KMS-11 (cell line): Measurements from ENCODE around the gene KIF12.

Source experiments
- H2AFZ ChIP-seq: fragments of 200-600 bp; sonication (generic); 2 replicates; pipeline ENCODE4 v1.6.1; 2016; ENCODE audit warnings: antibody characterized with exemption, mixed run types, low read depth
- H3K27ac ChIP-seq: fragments of 200-600 bp; sonication (generic); 2 replicates; pipeline ENCODE4 v1.6.1; 2016; ENCODE audit warnings: mild to moderate bottlenecking, mixed run types
- H3K27me3 ChIP-seq: fragments of 200-600 bp; sonication (generic); 2 replicates; pipeline ENCODE4 v1.6.1; 2017; ENCODE audit warnings: mild to moderate bottlenecking, low read depth, mixed run types, moderate library complexity; ENCODE audit not compliant: insufficient read depth
- H3K36me3 ChIP-seq: fragments of 200-600 bp; sonication (generic); 2 replicates; pipeline ENCODE4 v1.6.1; 2017; ENCODE audit warnings: mild to moderate bottlenecking, mixed run types; ENCODE audit not compliant: insufficient read depth
- H3K4me1 ChIP-seq: fragments of 200-600 bp; sonication (generic); 2 replicates; pipeline ENCODE4 v1.6.1; 2016; ENCODE audit warnings: mild to moderate bottlenecking, low read depth, mixed run types; ENCODE audit not compliant: poor library complexity, severe bottlenecking
- H3K4me2 ChIP-seq: fragments of 200-600 bp; sonication (generic); 2 replicates; pipeline ENCODE4 v1.7.0; 2016; ENCODE audit warnings: mild to moderate bottlenecking, mixed run types
- H3K4me3 ChIP-seq: fragments of 200-600 bp; sonication (generic); IDR thresholded peaks from 2 replicates; pipeline ENCODE4 v1.6.1; 2017; ENCODE audit warnings: low read depth, low read length, mixed read lengths; ENCODE audit not compliant: insufficient read depth
- H3K79me2 ChIP-seq: fragments of 200-600 bp; sonication (generic); 2 replicates; pipeline ENCODE4 v1.6.1; 2016; ENCODE audit warnings: low read depth, mixed run types; ENCODE audit not compliant: insufficient read depth
- H3K9ac ChIP-seq: fragments of 200-600 bp; sonication (generic); 2 replicates; pipeline ENCODE4 v1.6.1; 2016; ENCODE audit warnings: mild to moderate bottlenecking, mixed run types
- H4K20me1 ChIP-seq: fragments of 200-600 bp; sonication (generic); 2 replicates; pipeline ENCODE4 v1.6.1; 2016; ENCODE audit warnings: mild to moderate bottlenecking, mixed run types; ENCODE audit not compliant: insufficient read depth
- TF ChIP-seq, protein P1 (sequence below): fragments of 200-600 bp; sonication (generic); conservative IDR thresholded peaks from 2 replicates; pipeline ENCODE4 v1.6.1; 2017; ENCODE audit warnings: low read depth, mild to moderate bottlenecking, antibody characterized with exemption, low read length, moderate library complexity, mixed read lengths

The KIF12 gene

DNA sequence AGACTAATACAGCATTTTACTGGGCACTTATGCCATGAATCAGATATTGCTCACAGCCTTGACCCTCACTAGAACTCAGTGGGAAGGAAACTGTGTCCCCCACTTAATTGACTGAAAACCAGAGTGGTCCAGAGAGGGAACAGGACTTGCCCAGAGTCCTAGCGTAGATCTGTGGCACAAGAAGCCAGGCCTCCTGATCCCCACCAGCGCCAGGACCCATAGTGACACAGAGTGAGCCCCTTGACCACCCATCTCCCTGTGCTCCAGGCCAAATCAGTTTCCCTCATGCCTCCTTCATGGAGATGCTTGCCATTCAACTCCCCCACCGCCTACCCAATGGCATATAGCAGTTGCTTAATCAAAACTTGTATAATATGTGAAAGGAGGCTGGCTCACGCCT lies 8.3 kb downstream of the KIF12 start:
- H3K9ac ChIP-seq, result no peak overlapping the region
- no peak overlapping the region for H2AFZ ChIP-seq
- H3K4me2 ChIP-seq, result no peak overlapping the region
- no peaks in the 10 kb centered on the region for H3K27me3 ChIP-seq
- no peak overlapping the region for H3K4me3 ChIP-seq
- H4K20me1 ChIP-seq, result no peaks in the 10 kb centered on the region
- no peak overlapping the region for H3K27ac ChIP-seq
- TF ChIP-seq, protein P1, sequence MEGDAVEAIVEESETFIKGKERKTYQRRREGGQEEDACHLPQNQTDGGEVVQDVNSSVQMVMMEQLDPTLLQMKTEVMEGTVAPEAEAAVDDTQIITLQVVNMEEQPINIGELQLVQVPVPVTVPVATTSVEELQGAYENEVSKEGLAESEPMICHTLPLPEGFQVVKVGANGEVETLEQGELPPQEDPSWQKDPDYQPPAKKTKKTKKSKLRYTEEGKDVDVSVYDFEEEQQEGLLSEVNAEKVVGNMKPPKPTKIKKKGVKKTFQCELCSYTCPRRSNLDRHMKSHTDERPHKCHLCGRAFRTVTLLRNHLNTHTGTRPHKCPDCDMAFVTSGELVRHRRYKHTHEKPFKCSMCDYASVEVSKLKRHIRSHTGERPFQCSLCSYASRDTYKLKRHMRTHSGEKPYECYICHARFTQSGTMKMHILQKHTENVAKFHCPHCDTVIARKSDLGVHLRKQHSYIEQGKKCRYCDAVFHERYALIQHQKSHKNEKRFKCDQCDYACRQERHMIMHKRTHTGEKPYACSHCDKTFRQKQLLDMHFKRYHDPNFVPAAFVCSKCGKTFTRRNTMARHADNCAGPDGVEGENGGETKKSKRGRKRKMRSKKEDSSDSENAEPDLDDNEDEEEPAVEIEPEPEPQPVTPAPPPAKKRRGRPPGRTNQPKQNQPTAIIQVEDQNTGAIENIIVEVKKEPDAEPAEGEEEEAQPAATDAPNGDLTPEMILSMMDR, result no peak
- H3K36me3 ChIP-seq, result no peaks in the 10 kb centered on the region
- no peaks in the 10 kb centered on the region for H3K79me2 ChIP-seq
- no peaks in the 10 kb centered on the region for H3K4me1 ChIP-seq

DNA sequence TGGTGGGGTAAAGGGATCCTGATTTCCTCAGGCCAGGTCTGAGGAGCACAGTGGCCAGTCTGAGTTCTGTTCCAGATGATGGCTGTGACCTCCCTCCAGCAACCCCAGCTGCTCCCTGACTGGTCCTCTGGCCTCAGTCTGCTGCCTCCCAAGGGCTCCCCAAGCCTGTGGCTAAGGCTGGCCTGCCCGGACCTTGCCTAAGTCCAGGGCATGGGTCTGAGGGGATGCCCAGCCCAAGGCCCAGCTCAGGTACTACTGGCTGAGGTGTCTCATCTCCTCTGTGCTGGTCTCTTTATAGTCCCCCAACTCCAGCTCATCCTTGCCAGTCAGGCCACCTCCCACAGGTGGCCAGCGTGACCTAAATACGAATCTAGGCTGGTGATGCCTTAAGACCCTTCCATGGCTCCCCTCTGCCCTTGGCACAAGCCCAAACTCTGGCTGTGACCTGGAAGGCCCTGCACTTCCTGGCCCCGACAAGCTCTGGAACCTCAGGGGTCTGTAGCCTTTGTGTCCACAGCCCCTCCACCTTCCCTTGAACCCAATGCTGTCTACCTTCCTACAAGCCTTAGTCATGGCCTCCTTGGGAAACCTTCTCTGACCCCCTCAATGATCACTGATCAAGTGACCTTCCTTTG lies 9.8 kb downstream of the KIF12 start:
- H3K27me3 ChIP-seq, result no peaks in the 10 kb centered on the region
- no peaks in the 10 kb centered on the region for H3K4me1 ChIP-seq
- H3K9ac ChIP-seq, result no peak overlapping the region
- no peaks in the 10 kb centered on the region for H3K36me3 ChIP-seq
- no peaks in the 10 kb centered on the region for H4K20me1 ChIP-seq
- H3K4me3 ChIP-seq, result no peak overlapping the region
- no peaks in the 10 kb centered on the region for H3K79me2 ChIP-seq
- H2AFZ ChIP-seq, result no peak overlapping the region
- no peak overlapping the region for H3K4me2 ChIP-seq
- H3K27ac ChIP-seq, result no peak overlapping the region
- TF ChIP-seq, protein P1, result no peak

DNA sequence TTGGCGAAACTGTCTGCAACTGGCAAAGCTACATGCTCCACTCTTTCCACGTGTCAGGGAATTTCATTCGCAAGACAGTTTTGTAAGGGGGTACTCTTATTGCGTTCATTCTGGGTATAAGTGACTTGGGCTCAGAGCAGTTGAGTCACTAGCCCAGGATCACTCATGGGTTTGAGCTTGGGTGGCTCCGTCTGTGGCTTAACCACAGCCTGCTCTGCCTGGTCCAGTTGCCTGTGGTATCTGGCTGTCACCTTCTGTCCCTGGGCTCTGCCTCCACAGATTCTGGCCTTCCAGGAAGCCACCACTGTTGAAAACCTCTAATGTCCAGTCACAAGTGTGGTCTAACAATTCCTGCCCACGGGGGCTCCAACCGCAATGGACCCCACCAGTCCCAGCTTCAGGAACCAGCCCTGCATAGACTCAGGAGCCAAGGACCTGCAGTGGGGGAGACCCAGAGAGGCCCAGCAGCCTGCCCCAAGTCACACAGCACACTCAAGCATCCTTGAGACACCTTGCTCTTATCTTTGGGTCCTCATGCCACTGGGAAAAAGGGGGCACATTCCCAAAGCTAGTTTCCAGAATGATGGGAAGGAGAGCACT lies 10.4 kb downstream of the KIF12 start:
- no peaks in the 10 kb centered on the region for H3K27me3 ChIP-seq
- H3K36me3 ChIP-seq, result no peaks in the 10 kb centered on the region
- no peaks in the 10 kb centered on the region for H4K20me1 ChIP-seq
- no peaks in the 10 kb centered on the region for H3K79me2 ChIP-seq
- H3K27ac ChIP-seq, result no peak overlapping the region
- no peak overlapping the region for H2AFZ ChIP-seq
- no peaks in the 10 kb centered on the region for H3K4me1 ChIP-seq
- TF ChIP-seq, protein P1, result no peak
- H3K9ac ChIP-seq, result no peak overlapping the region
- no peak overlapping the region for H3K4me2 ChIP-seq
- H3K4me3 ChIP-seq, result no peak overlapping the region

DNA sequence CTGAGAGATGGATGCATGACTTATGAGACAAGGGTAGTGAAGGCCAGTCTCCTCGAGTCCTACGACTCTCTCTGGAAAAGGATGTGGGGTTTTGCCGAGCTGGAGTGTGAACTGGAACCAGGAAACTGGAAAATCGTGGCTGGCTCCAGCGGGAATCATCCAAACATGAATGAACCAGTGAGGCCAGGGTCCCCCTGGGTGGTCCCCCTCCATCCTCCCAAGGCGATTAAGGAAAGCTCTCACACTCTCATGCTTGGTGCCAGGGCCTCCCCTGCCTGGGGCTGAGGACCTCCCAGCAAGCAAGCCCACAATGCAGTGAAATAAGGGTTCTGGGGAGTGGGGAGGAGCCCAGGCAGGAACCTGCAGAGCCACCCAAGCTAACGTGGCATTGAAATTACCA lies 11.4 kb downstream of the KIF12 start:
- H3K27me3 ChIP-seq, result no peaks in the 10 kb centered on the region
- H3K79me2 ChIP-seq, result no peaks in the 10 kb centered on the region
- H3K27ac ChIP-seq, result no peak overlapping the region
- no peaks in the 10 kb centered on the region for H4K20me1 ChIP-seq
- H3K4me3 ChIP-seq, result no peak overlapping the region
- no peaks in the 10 kb centered on the region for H3K36me3 ChIP-seq
- no peak overlapping the region for H3K9ac ChIP-seq
- no peaks in the 10 kb centered on the region for H3K4me1 ChIP-seq
- H3K4me2 ChIP-seq, result no peak overlapping the region
- TF ChIP-seq, protein P1, result no peak
- H2AFZ ChIP-seq, result no peak overlapping the region
